Hepatocyte (in vitro differentiated cells): ENCODE measurements around the gene DSE. TPM values are rescaled to one million over a fixed set of nuclear protein-coding genes. Genes with fewer than 3 reads are reported as not detected.

Source experiments
- DNase-seq: peaks from one replicate; pipeline ENCODE4 v3.0.0-alpha.2; 2016; ENCODE audit warnings: low spot score
- H2AFZ ChIP-seq: fragments of 200-600 bp; sonication (generic); 2 replicates; pipeline ENCODE4 v1.6.0; 2016; ENCODE audit warnings: antibody characterized with exemption, mild to moderate bottlenecking
- H3K27ac ChIP-seq: fragments of 200-600 bp; sonication (generic); 2 replicates; pipeline ENCODE4 v1.5.1; 2016; ENCODE audit warnings: mild to moderate bottlenecking
- H3K27me3 ChIP-seq: fragments of 200-600 bp; sonication (generic); 2 replicates; pipeline ENCODE4 v1.6.1; 2016
- H3K36me3 ChIP-seq: fragments of 200-600 bp; sonication (generic); replicated peaks from 2 replicates; pipeline ENCODE4 v1.5.1; 2016; ENCODE audit warnings: low read depth; ENCODE audit not compliant: insufficient read depth
- H3K4me1 ChIP-seq: fragments of 200-600 bp; sonication (generic); 2 replicates; pipeline ENCODE4 v1.5.1; 2016; ENCODE audit warnings: mild to moderate bottlenecking, moderate library complexity; ENCODE audit not compliant: insufficient read depth
- H3K4me2 ChIP-seq: fragments of 200-600 bp; sonication (generic); 2 replicates; pipeline ENCODE4 v1.6.0; 2016
- H3K4me3 ChIP-seq: fragments of 200-600 bp; sonication (generic); 2 replicates; pipeline ENCODE4 v1.5.1; 2016; ENCODE audit warnings: mild to moderate bottlenecking
- H3K79me2 ChIP-seq: fragments of 200-600 bp; sonication (generic); 2 replicates; pipeline ENCODE4 v1.6.0; 2017; ENCODE audit warnings: mild to moderate bottlenecking
- H3K9me2 ChIP-seq: fragments of 200-600 bp; sonication (generic); replicated peaks from 2 replicates; pipeline ENCODE4 v1.6.0; 2017; ENCODE audit warnings: mild to moderate bottlenecking; ENCODE audit not compliant: insufficient read depth
- H3K9me3 ChIP-seq: fragments of 200-600 bp; sonication (generic); 2 replicates; pipeline ENCODE4 v1.5.1; 2016; ENCODE audit warnings: low read depth, mild to moderate bottlenecking
- H4K20me1 ChIP-seq: fragments of 200-600 bp; sonication (generic); 2 replicates; pipeline ENCODE4 v1.6.0; 2016; ENCODE audit warnings: mild to moderate bottlenecking; ENCODE audit not compliant: insufficient read depth, poor library complexity, severe bottlenecking
- EZH2 ChIP-seq: fragments of 200-600 bp; sonication (generic); IDR thresholded peaks from 2 replicates; pipeline ENCODE4 v1.6.1; 2016; ENCODE audit warnings: antibody characterized with exemption, mild to moderate bottlenecking, borderline replicate concordance
- EZH2phosphoT487 ChIP-seq: fragments of 200-600 bp; sonication (generic); IDR thresholded peaks from one replicate; pipeline ENCODE4 v1.6.1; 2018; ENCODE audit warnings: antibody characterized with exemption, mild to moderate bottlenecking, low read depth, moderate library complexity; ENCODE audit not compliant: unreplicated experiment, severe bottlenecking
- WGBS: methylation state at CpG from one replicate; pipeline ENCODE4 v1.1.6; 2016; ENCODE audit warnings: low lambda C conversion rate; ENCODE audit errors: missing lambda C conversion rate; 5-methylcytosine and 5-hydroxymethylcytosine counted together
- polyA plus RNA-seq: library from polyadenylated mRNA; unstranded; fragments of >200 nt; fragmentation: Nextera tagmentation; extraction: Ambion mirVana; gene quantifications from 2 replicates; pipeline ENCODE4 v1.2.1, GENCODE V29; 2016
- total RNA-seq: library from RNA; depleted of rRNA; stranded (reverse); fragments of >200 nt; gene quantifications from 2 replicates; pipeline ENCODE4 v1.2.3, GENCODE V29; 2014
- TF ChIP-seq, protein P1 (sequence below): fragments of 200-600 bp; sonication (generic); IDR thresholded peaks from 2 replicates; pipeline ENCODE4 v1.5.1; 2016; ENCODE audit warnings: antibody characterized with exemption, mild to moderate bottlenecking; ENCODE audit not compliant: poor library complexity

The DSE gene
- total and polyA plus RNA-seq, 2 experiments from 2014 or later: 19.9 to 45.0 TPM

DNA sequence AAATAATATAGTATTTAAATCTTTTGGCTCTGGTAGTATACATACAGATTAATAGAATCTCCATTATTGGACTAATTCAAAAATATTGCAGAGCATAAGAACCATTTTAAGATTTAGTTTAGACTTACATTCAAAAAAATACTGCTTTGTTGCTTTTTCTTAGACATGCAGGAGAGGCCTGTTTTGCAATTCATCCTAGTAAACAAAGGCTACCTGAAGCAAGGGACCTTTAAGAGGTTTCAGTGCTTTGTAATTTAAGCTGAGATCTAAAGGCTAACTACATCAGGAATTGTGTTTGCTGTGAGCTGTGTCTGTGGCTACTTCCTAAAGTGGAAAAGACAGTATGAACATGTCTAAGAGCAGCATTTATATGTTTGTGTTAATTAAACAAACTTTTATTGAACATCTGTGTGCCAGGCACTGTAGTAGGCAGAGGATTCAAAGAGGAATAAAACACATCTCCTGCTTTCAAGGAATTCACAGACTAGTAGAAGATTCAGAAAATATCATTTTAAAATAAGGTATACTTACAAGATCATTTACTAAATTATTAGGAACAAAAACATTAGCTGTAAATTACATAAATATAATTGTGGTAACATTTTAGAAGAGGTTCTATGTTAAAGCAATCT is 61.3 kb downstream of the DSE start:
- no peak overlapping the region for H3K4me2 ChIP-seq
- DNase-seq: no peak
- H4K20me1 ChIP-seq: no peaks in the 10 kb centered on the region
- H3K9me3 ChIP-seq: no peaks in the 10 kb centered on the region
- TF ChIP-seq, protein P1, sequence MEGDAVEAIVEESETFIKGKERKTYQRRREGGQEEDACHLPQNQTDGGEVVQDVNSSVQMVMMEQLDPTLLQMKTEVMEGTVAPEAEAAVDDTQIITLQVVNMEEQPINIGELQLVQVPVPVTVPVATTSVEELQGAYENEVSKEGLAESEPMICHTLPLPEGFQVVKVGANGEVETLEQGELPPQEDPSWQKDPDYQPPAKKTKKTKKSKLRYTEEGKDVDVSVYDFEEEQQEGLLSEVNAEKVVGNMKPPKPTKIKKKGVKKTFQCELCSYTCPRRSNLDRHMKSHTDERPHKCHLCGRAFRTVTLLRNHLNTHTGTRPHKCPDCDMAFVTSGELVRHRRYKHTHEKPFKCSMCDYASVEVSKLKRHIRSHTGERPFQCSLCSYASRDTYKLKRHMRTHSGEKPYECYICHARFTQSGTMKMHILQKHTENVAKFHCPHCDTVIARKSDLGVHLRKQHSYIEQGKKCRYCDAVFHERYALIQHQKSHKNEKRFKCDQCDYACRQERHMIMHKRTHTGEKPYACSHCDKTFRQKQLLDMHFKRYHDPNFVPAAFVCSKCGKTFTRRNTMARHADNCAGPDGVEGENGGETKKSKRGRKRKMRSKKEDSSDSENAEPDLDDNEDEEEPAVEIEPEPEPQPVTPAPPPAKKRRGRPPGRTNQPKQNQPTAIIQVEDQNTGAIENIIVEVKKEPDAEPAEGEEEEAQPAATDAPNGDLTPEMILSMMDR: no peak
- TF ChIP-seq EZH2phosphoT487 (no peak), EZH2 (no peak)
- no peaks in the 10 kb centered on the region for H3K27me3 ChIP-seq
- no peaks in the 10 kb centered on the region for H3K9me2 ChIP-seq
- H3K4me1 ChIP-seq: no peaks in the 10 kb centered on the region
- no peaks in the 10 kb centered on the region for H3K36me3 ChIP-seq
- H3K27ac ChIP-seq: no peak overlapping the region
- H3K4me3 ChIP-seq: no peak overlapping the region
- no peak overlapping the region for H2AFZ ChIP-seq
- no peaks in the 10 kb centered on the region for H3K79me2 ChIP-seq

DNA sequence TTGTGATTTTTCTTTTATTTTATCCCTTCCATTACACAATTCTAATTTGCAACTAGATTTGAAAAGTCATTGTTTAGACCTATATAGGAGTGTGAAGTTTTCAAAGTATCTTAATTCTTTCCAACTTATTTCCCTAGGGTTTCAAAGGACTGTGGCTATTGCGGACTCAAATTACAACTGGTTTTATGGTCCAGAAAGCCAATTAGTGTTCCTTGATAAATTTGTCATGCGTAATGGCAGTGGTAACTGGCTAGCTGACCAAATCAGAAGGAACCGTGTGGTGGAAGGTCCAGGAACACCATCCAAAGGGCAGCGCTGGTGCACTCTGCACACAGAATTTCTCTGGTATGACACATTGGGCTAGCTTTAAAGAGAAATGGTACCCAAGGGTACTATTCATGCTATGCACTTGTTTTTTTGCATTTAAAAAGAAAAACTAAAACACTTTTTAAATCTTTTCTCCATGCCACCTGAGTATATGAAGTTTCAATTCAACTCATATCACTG is 62.5 kb downstream of the DSE start:
- WGBS: 95% methylated on average over 4 of the region's 4 CpGs
- Histone ChIP-seq H2AFZ (no peak overlapping the region), H3K4me3 (no peak overlapping the region), H4K20me1 (no peaks in the 10 kb centered on the region), H3K27ac (no peak overlapping the region), H3K27me3 (no peaks in the 10 kb centered on the region), H3K9me3 (no peaks in the 10 kb centered on the region), H3K9me2 (no peaks in the 10 kb centered on the region), H3K4me2 (no peak overlapping the region), H3K36me3 (no peaks in the 10 kb centered on the region), H3K79me2 (no peaks in the 10 kb centered on the region), H3K4me1 (no peaks in the 10 kb centered on the region)
- DNase-seq: no peak
- TF ChIP-seq EZH2 (no peak), EZH2phosphoT487 (no peak)
- TF ChIP-seq, protein P1: no peak

DNA sequence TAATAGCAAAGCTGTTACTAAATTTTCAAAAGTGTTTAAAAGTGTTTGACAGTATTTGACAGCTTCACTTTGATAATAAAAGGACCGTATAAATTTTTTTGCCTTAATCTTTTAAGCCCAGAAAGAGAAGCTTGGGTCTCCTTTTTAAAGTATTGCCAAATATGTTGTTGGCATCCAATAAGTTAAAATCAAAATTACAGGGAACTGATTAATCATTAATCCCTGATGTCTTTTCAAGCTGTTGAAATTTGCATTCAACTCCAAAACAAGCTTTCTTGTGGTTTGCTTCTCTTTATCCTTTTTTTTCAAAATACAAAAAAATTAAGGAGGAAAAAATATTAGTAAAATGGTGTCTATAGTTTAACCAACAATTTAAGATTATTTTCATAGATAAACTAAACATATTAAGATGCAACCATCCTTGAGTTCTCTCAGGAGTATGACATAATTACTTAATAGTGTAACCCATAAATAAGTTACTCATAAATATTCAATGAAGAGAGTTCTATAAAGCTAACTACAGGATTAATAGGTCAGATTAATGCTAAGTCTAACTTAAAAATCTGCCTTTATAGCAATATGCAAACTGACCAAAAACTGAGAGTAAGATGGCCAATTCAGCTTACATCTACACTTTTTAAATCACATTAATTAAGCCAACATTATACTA is 63.4 kb downstream of the DSE start:
- Histone ChIP-seq H3K9me3 (no peaks in the 10 kb centered on the region), H3K9me2 (no peaks in the 10 kb centered on the region), H3K36me3 (no peaks in the 10 kb centered on the region), H3K27me3 (no peaks in the 10 kb centered on the region), H3K4me1 (no peaks in the 10 kb centered on the region), H3K79me2 (no peaks in the 10 kb centered on the region), H3K27ac (no peak overlapping the region), H3K4me3 (no peak overlapping the region), H3K4me2 (no peak overlapping the region), H2AFZ (no peak overlapping the region), H4K20me1 (no peaks in the 10 kb centered on the region)
- no peak for DNase-seq
- no peak for TF ChIP-seq EZH2phosphoT487
- TF ChIP-seq, protein P1: no peak
- TF ChIP-seq EZH2: no peak
- 97% methylated on average over 1 of the region's 1 CpG for WGBS
